Right lung (tissue), 5 donors: ENCODE data around the gene HSD17B2. TPM values are rescaled to one million over a fixed set of nuclear protein-coding genes. Genes with fewer than 3 reads are reported as not detected.
"Not testable (repeated sequence)": the region's sequence is repeated elsewhere in the genome, so short reads cannot be mapped to it uniquely, and the experiment has no call there.

Experiments
- DNase-seq, 2 donors: peaks; one replicate each; pipeline ENCODE4 v3.0.0-alpha.2; 2013
- polyA plus RNA-seq, 5 donors: library from polyadenylated mRNA; unstranded; fragments of 120-200 nt; gene quantifications; one replicate each; pipeline versions ENCODE4 v1.2.1 to v1.2.3, GENCODE V29; 2013; ENCODE audit warnings: inconsistent platforms in 1 of 5, low replicate concordance in 1 of 5; ENCODE audit not compliant: insufficient read length in 5 of 5, insufficient read depth in 1 of 5

Gene HSD17B2
- polyA plus RNA-seq, 5 donors = 0.15 to 1.1 (median 0.42) TPM

- no peak for DNase-seq
Measured at GRCh38 chr16:82129881-82130280, 94.8 kb downstream of the HSD17B2 start.

DNA sequence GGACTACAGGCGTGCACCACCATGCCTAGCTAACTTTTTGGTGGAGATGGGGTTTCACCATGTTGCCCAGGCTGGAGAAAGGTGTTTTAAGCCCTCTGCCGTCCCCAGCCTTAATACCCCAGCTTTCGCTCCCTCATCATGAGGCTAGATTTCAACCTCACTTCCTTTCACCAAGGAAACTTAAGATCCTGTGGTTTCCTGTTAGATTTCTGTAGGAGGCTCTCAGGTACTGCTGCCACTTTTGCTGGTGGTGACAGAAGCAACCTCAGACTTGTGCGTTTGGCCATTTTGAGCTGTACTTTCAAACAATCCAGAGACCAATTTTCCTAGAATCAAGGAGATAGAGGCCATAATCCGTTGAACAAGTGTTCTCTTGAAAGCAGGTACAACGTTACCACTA lies 98.7 kb downstream of the HSD17B2 start:
- DNase-seq = no peak

DNA sequence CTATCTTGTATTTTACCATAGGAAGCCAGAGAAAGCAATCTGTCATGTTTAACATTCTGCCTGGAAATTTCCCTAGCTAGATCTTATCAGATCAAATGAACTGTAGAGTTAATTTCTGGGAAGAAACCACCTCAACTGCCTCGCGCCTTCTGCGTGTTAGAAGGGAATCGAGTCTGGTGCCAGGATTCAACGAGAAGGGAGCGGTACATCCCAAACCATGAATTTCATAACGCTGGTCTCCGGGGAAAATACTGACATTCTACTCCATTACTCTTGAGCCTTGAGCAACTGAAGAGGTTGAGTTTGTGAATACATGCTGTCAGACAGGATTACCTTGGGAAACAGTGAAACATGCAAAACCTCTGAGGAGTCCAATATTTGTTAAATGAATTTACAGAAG lies 99.8 kb downstream of the HSD17B2 start:
- DNase-seq = no peak

DNA sequence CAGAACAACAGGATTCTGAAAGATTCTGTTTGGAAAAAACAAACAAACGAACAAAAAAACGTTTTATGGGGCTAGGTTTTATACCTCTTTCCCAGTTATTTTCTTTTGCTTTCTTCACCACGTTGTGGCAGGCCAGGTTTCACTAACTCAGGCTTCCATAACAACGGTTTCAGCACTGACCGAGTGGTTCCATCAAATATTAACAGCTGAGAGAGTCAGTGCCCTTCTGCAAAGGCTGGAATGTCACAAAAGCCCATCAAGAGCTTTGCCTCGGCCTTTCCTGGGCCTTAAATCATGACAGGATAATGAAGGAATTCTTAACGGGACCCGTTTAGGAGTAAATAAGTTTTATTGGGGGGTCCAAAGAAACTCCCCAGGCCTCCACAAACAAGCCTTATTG lies 100.8 kb downstream of the HSD17B2 start:
- peak in 1 of 2 donors; percentile 16 for DNase-seq

DNA sequence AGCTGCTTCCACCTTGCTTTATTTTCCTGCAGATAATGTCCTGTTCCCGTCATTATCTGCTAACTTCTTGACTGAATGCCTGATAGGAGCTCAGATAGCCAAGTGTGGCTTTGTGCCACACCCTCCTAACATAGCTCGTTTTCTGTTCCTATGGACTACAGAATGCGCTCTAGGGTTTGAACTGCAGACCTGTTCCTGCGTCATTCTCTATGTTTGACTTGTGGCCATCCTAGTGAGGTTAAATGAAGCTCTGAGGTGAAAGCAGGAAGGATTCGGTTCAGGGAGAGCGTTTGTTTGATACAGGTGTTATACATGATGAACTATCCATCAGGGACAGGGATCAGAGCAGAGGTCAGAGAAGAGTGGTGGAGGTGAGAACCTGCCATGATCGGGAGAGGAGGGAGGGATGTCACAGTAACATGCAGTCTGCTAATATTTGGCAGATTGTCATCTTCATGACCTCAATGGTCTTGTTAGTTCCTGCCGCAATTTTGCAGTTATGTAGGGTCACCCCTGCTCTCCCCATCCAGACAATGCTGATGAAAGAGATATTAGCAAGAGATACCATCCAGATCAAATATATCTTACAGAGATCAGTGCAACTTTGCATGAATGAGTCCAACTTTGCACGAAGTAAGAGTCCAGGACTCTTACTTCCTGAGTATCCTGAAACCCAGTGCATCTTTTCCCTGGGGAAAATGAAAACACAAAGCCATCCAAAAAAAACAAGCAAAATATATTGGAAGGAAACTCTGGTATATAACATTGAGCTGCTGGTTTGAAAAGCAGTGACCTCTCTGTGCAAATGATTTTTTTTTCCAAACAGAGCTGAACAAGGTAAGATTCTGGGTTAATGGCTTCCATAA lies 102.1 kb downstream of the HSD17B2 start:
- no peak for DNase-seq

- no peak for DNase-seq
Measured at GRCh38 chr16:82137822-82138167, 102.7 kb downstream of the HSD17B2 start.

GRCh38 chr16:82138478-82139285 lies 103.6 kb downstream of the HSD17B2 start:
- no peak for DNase-seq

DNA sequence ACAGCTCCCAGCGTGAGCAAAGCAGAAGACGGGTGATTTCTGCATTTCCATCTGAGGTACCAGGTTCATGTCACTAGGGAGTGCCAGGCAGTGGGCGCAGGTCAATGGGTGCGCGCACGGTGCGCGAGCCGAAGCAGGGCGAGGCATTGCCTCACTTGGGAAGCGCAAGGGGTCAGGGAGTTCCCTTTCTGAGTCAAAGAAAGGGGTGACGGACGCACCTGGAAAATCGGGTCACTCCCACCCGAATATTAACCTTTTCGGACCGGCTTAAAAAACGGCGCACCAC lies 104.2 kb downstream of the HSD17B2 start:
- DNase-seq = not testable (repeated sequence)

- DNase-seq = no peak
Measured at GRCh38 chr16:82146556-82146955, 111.5 kb downstream of the HSD17B2 start.

DNA sequence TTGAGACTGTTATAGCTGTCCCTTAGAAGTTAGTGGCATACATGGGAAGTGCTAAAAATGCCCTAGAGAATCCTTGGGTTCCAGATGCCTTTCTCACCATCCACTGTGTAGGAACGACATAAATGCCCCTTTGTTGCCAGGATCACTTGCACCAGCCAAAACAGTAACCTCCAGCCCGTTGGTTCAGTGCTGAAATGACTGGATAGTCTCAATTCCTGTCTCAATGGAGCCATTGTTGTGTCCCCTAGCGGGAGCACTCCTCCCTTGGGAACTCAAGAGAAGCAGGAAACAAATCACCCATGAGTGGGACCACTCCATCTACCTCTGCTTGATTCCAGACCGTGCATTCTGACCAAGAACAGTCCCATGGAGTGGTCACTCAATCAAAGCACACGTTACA lies 111.9 kb downstream of the HSD17B2 start:
- no peak for DNase-seq

GRCh38 chr16:82147546-82147945 lies 112.5 kb downstream of the HSD17B2 start:
- DNase-seq = no peak

Other genes starting within 250 kb of the HSD17B2 start
- 1 to 10 TPM; 6.3 to 8.7 (median 8.1) TPM for gene SDR42E1, start 23.8 kb upstream of the HSD17B2 start, polyA plus RNA-seq
- gene MPHOSPH6, start 135.0 kb downstream of the HSD17B2 start, polyA plus RNA-seq = 10 to 100 TPM; 35.4 to 43.1 (median 37.4) TPM